ENCODE results near the gene SF1.
A peak's percentile ranks its signal among the peaks of the same experiment; 100 is the strongest.

SF1 gene

GRCh38 chr11:64765291-64765850 is 13.0 kb downstream of the SF1 start:
- Histone ChIP-seq H3K9me3 (replicated peaks in 1 of 2; ENCODE audit: control insufficient read depth in 2 of 2, insufficient read depth in 1 of 2, low read depth in 1 of 2, low read length in 2 of 2) (no peaks in the 10 kb centered on the region), H2BK5ac (ENCODE audit: low read length) (no peak overlapping the region), H3K79me1 (ENCODE audit: low read depth, low read length) (peaks cover 14% of the 10 kb centered on the region), H3K4ac (ENCODE audit: low read length) (no peak overlapping the region), H2BK12ac (ENCODE audit: low read length) (no peak overlapping the region), H4K91ac (ENCODE audit: low read depth, low read length, poor library complexity) (no peak overlapping the region), H3K18ac (ENCODE audit: low read length) (no peak overlapping the region), H2BK120ac (ENCODE audit: low read depth, low read length) (no peak overlapping the region), H3K14ac (ENCODE audit: low read length) (no peak overlapping the region), H2AK5ac (ENCODE audit: low read depth, low read length) (no peak overlapping the region), H3K4me3 (ENCODE audit: low read length in 2 of 2) (no peak overlapping the region), H2BK15ac (ENCODE audit: low read length) (no peak overlapping the region), H3K9ac (ENCODE audit: low read depth, low read length, poor library complexity) (no peak overlapping the region), H3K27ac (replicated peaks; ENCODE audit: low read length) (no peak overlapping the region), H3K36me3 (replicated peaks in 1 of 2; ENCODE audit: control insufficient read depth in 2 of 2, insufficient read depth in 2 of 2, low read length in 2 of 2) (peaks cover 63 to 83% of the 10 kb centered on the region in 2 donors), H3K23ac (ENCODE audit: low read depth, low read length, poor library complexity) (no peak overlapping the region), H3K4me1 (ENCODE audit: control insufficient read depth in 2 of 2, insufficient read depth in 1 of 2, low read depth in 1 of 2, low read length in 2 of 2) (peaks cover 32 to 39% of the 10 kb centered on the region in 2 donors), H2AFZ (ENCODE audit: low read length) (no peak overlapping the region), H3K4me2 (ENCODE audit: insufficient read depth, low read length, poor library complexity, severe bottlenecking) (no peak overlapping the region), H3K27me3 (ENCODE audit: control insufficient read depth in 3 of 3, insufficient read depth in 3 of 3, low read depth in 1 of 3, low read length in 3 of 3) (no peaks in the 10 kb centered on the region), H4K8ac (ENCODE audit: low read depth, low read length) (no peak overlapping the region)
- no CpG with 5 or more reads among the region's 30 CpGs for WGBS, 2 donors (ENCODE audit: extremely low coverage in 2 of 2, insufficient read length in 2 of 2, insufficient replicate concordance in 1 of 2)
- no peak for DNase-seq (ENCODE audit: low spot score)

GRCh38 chr11:64764753-64765152 is 13.6 kb downstream of the SF1 start:
- Histone ChIP-seq H4K8ac (ENCODE audit: low read depth, low read length) (no peak overlapping the region), H4K91ac (ENCODE audit: low read depth, low read length, poor library complexity) (no peak overlapping the region), H2BK5ac (ENCODE audit: low read length) (no peak overlapping the region), H3K27me3 (ENCODE audit: control insufficient read depth in 3 of 3, insufficient read depth in 3 of 3, low read depth in 1 of 3, low read length in 3 of 3) (no peaks in the 10 kb centered on the region), H3K27ac (replicated peaks; ENCODE audit: low read length) (no peak overlapping the region), H3K79me1 (ENCODE audit: low read depth, low read length) (peaks cover 14% of the 10 kb centered on the region), H3K4me3 (ENCODE audit: low read length in 2 of 2) (no peak overlapping the region), H3K23ac (ENCODE audit: low read depth, low read length, poor library complexity) (no peak overlapping the region), H3K18ac (ENCODE audit: low read length) (no peak overlapping the region), H2AK5ac (ENCODE audit: low read depth, low read length) (no peak overlapping the region), H3K4me1 (ENCODE audit: control insufficient read depth in 2 of 2, insufficient read depth in 1 of 2, low read depth in 1 of 2, low read length in 2 of 2) (peaks cover 37 to 45% of the 10 kb centered on the region in 2 donors), H3K4ac (ENCODE audit: low read length) (no peak overlapping the region), H3K4me2 (ENCODE audit: insufficient read depth, low read length, poor library complexity, severe bottlenecking) (no peak overlapping the region), H3K36me3 (replicated peaks in 1 of 2; ENCODE audit: control insufficient read depth in 2 of 2, insufficient read depth in 2 of 2, low read length in 2 of 2) (peaks cover 57 to 77% of the 10 kb centered on the region in 2 donors), H3K14ac (ENCODE audit: low read length) (no peak overlapping the region), H2BK15ac (ENCODE audit: low read length) (no peak overlapping the region), H2BK120ac (ENCODE audit: low read depth, low read length) (no peak overlapping the region), H3K9me3 (replicated peaks in 1 of 2; ENCODE audit: control insufficient read depth in 2 of 2, insufficient read depth in 1 of 2, low read depth in 1 of 2, low read length in 2 of 2) (no peaks in the 10 kb centered on the region), H3K9ac (ENCODE audit: low read depth, low read length, poor library complexity) (no peak overlapping the region), H2AFZ (ENCODE audit: low read length) (no peak overlapping the region), H2BK12ac (ENCODE audit: low read length) (no peak overlapping the region)
- DNase-seq (ENCODE audit: low spot score), result no peak
- WGBS, 2 donors (ENCODE audit: extremely low coverage in 2 of 2, insufficient read length in 2 of 2, insufficient replicate concordance in 1 of 2), result no CpG with 5 or more reads among the region's 8 CpGs

- Histone ChIP-seq H3K4me2 (ENCODE audit: insufficient read depth, low read length, poor library complexity, severe bottlenecking) (no peak overlapping the region), H3K18ac (ENCODE audit: low read length) (no peak overlapping the region), H3K79me1 (ENCODE audit: low read depth, low read length) (peaks cover 14% of the 10 kb centered on the region), H2BK15ac (ENCODE audit: low read length) (no peak overlapping the region), H4K91ac (ENCODE audit: low read depth, low read length, poor library complexity) (no peak overlapping the region), H4K8ac (ENCODE audit: low read depth, low read length) (no peak overlapping the region), H2BK12ac (ENCODE audit: low read length) (no peak overlapping the region), H3K4me3 (ENCODE audit: low read length in 2 of 2) (no peak overlapping the region), H3K9ac (ENCODE audit: low read depth, low read length, poor library complexity) (no peak overlapping the region), H3K36me3 (replicated peaks in 1 of 2; ENCODE audit: control insufficient read depth in 2 of 2, insufficient read depth in 2 of 2, low read length in 2 of 2) (peaks cover 51 to 70% of the 10 kb centered on the region in 2 donors), H2AFZ (ENCODE audit: low read length) (no peak overlapping the region), H2BK5ac (ENCODE audit: low read length) (no peak overlapping the region), H3K27me3 (ENCODE audit: control insufficient read depth in 3 of 3, insufficient read depth in 3 of 3, low read depth in 1 of 3, low read length in 3 of 3) (no peaks in the 10 kb centered on the region), H3K9me3 (replicated peaks in 1 of 2; ENCODE audit: control insufficient read depth in 2 of 2, insufficient read depth in 1 of 2, low read depth in 1 of 2, low read length in 2 of 2) (no peaks in the 10 kb centered on the region), H3K23ac (ENCODE audit: low read depth, low read length, poor library complexity) (no peak overlapping the region), H3K14ac (ENCODE audit: low read length) (no peak overlapping the region), H3K27ac (replicated peaks; ENCODE audit: low read length) (peak overlapping the region; percentile 34), H3K4ac (ENCODE audit: low read length) (no peak overlapping the region), H3K4me1 (ENCODE audit: control insufficient read depth in 2 of 2, insufficient read depth in 1 of 2, low read depth in 1 of 2, low read length in 2 of 2) (peaks cover 43 to 52% of the 10 kb centered on the region in 2 donors), H2AK5ac (ENCODE audit: low read depth, low read length) (no peak overlapping the region), H2BK120ac (ENCODE audit: low read depth, low read length) (no peak overlapping the region)
- DNase-seq (ENCODE audit: low spot score), result no peak
- no CpG with 5 or more reads among the region's 11 CpGs for WGBS, 2 donors (ENCODE audit: extremely low coverage in 2 of 2, insufficient read length in 2 of 2, insufficient replicate concordance in 1 of 2)
These were observed 14.2 kb downstream of the SF1 start for GRCh38 chr11:64764040-64764611.

GRCh38 chr11:64763526-64764039 is 14.8 kb downstream of the SF1 start:
- H2AK5ac ChIP-seq (ENCODE audit: low read depth, low read length), result no peak overlapping the region
- no peak for DNase-seq (ENCODE audit: low spot score)
- H2BK5ac ChIP-seq (ENCODE audit: low read length), result no peak overlapping the region
- WGBS, 2 donors (ENCODE audit: extremely low coverage in 2 of 2, insufficient read length in 2 of 2, insufficient replicate concordance in 1 of 2), result no CpG with 5 or more reads among the region's 6 CpGs
- H3K4me1 ChIP-seq (ENCODE audit: control insufficient read depth in 2 of 2, insufficient read depth in 1 of 2, low read depth in 1 of 2, low read length in 2 of 2), result peaks cover 45 to 56% of the 10 kb centered on the region in 2 donors
- no peak overlapping the region for H3K4ac ChIP-seq (ENCODE audit: low read length)
- H2AFZ ChIP-seq (ENCODE audit: low read length), result no peak overlapping the region
- peaks cover 14% of the 10 kb centered on the region for H3K79me1 ChIP-seq (ENCODE audit: low read depth, low read length)
- no peak overlapping the region for H4K8ac ChIP-seq (ENCODE audit: low read depth, low read length)
- H3K4me2 ChIP-seq (ENCODE audit: insufficient read depth, low read length, poor library complexity, severe bottlenecking), result no peak overlapping the region
- peak overlapping the region; percentile 32 for H3K23ac ChIP-seq (ENCODE audit: low read depth, low read length, poor library complexity)
- H3K9me3 ChIP-seq (replicated peaks in 1 of 2; ENCODE audit: control insufficient read depth in 2 of 2, insufficient read depth in 1 of 2, low read depth in 1 of 2, low read length in 2 of 2), result no peaks in the 10 kb centered on the region
- no peak overlapping the region for H2BK15ac ChIP-seq (ENCODE audit: low read length)
- H3K4me3 ChIP-seq (ENCODE audit: low read length in 2 of 2), result no peak overlapping the region
- H3K27me3 ChIP-seq (ENCODE audit: control insufficient read depth in 3 of 3, insufficient read depth in 3 of 3, low read depth in 1 of 3, low read length in 3 of 3), result no peaks in the 10 kb centered on the region
- peak overlapping the region; percentile 11 for H3K18ac ChIP-seq (ENCODE audit: low read length)
- no peak overlapping the region for H2BK12ac ChIP-seq (ENCODE audit: low read length)
- no peak overlapping the region for H2BK120ac ChIP-seq (ENCODE audit: low read depth, low read length)
- H3K14ac ChIP-seq (ENCODE audit: low read length), result no peak overlapping the region
- peaks cover 45 to 65% of the 10 kb centered on the region in 2 donors for H3K36me3 ChIP-seq (replicated peaks in 1 of 2; ENCODE audit: control insufficient read depth in 2 of 2, insufficient read depth in 2 of 2, low read length in 2 of 2)
- peak overlapping the region; percentile 49 for H3K27ac ChIP-seq (replicated peaks; ENCODE audit: low read length)
- H3K9ac ChIP-seq (ENCODE audit: low read depth, low read length, poor library complexity), result peak overlapping the region; percentile 35
- no peak overlapping the region for H4K91ac ChIP-seq (ENCODE audit: low read depth, low read length, poor library complexity)
